NB4 (cell line): ENCODE measurements around the gene PARP1.

Source experiments
- CTCF ChIP-seq: IDR thresholded peaks from one replicate; pipeline ENCODE4 v1.5.1; 2012; ENCODE audit warnings: low read depth, low read length
- MAX ChIP-seq: IDR thresholded peaks from 2 replicates; pipeline ENCODE4 v1.6.1; 2011; ENCODE audit warnings: low read depth, low read length
- POLR2A ChIP-seq: IDR thresholded peaks from 2 replicates; pipeline ENCODE4 v1.6.1; 2011; ENCODE audit warnings: mild to moderate bottlenecking; ENCODE audit not compliant: insufficient read length; ENCODE audit errors: extremely low read depth

GRCh38 chr1:226425004-226425378, 17.1 kb upstream of the PARP1 start:
- TF ChIP-seq CTCF, result no peak
- no peak for TF ChIP-seq MAX
- TF ChIP-seq POLR2A, result no peak
